Stomach (tissue), 9 donors: ENCODE measurements around the gene GMEB2. TPM values are rescaled to one million over a fixed set of nuclear protein-coding genes. Genes with fewer than 3 reads are reported as not detected.
"Not testable (repeated sequence)": the region's sequence is repeated elsewhere in the genome, so short reads cannot be mapped to it uniquely, and the experiment has no call there.

Experiments
- DNase-seq, 2 donors: peaks; one replicate each; pipeline versions ENCODE4 v3.0.0 to v3.0.0-alpha.2; 2013 to 2019
- H3K27ac ChIP-seq, 5 donors: fragments of 200-600 bp in 4 of 5; sonication (generic) in 4 of 5; one replicate each; pipeline ENCODE4 v1.5.1; 2013 to 2019; ENCODE audit warnings: mild to moderate bottlenecking in 1 of 5, moderate library complexity in 1 of 5
- H3K27me3 ChIP-seq, 3 donors: fragments of 200-600 bp; sonication (generic); one replicate each; pipeline ENCODE4 v1.5.1; 2017 to 2019; ENCODE audit warnings: mixed run types in 1 of 3
- H3K36me3 ChIP-seq, 4 donors: fragments of 200-600 bp; sonication (generic); 1 replicate in 3 of 4; 2 replicates in 1 of 4; pipeline ENCODE4 v1.5.1; 2016 to 2019
- H3K4me1 ChIP-seq, 4 donors: fragments of 200-600 bp; sonication (generic); one replicate each; pipeline ENCODE4 v1.5.1; 2016 to 2019
- H3K4me3 ChIP-seq, 4 donors: fragments of 200-600 bp; sonication (generic) in 3 of 4; one replicate each; pipeline ENCODE4 v1.5.1; 2016 to 2019; ENCODE audit warnings: mild to moderate bottlenecking in 1 of 4
- H3K9me3 ChIP-seq, 4 donors: fragments of 200-600 bp; sonication (generic); one replicate each; pipeline ENCODE4 v1.5.1; 2016 to 2019
- EP300 ChIP-seq: sonication (generic); formaldehyde crosslinking; IDR thresholded peaks from one replicate; pipeline ENCODE4 v1.6.1; 2017; ENCODE audit warnings: antibody characterized with exemption
- POLR2A ChIP-seq, 4 donors: fragments of 450-650 bp; IDR thresholded peaks; one replicate each; pipeline ENCODE4 v1.6.1; 2016; ENCODE audit warnings: antibody characterized with exemption in 4 of 4, control low read depth in 2 of 4, mild to moderate bottlenecking in 1 of 4, moderate library complexity in 1 of 4
- POLR2AphosphoS5 ChIP-seq, 3 donors: sonication (generic); formaldehyde crosslinking; IDR thresholded peaks; one replicate each; pipeline ENCODE4 v1.6.1; 2016; ENCODE audit warnings: antibody characterized with exemption in 3 of 3
- WGBS, 5 donors: extraction: QIAGEN DNeasy Blood & Tissue Kit in 3 of 5; methylation state at CpG; one replicate each; pipeline versions ENCODE4 v1.1.5 to v1.1.7; 2013 to 2018; 5-methylcytosine and 5-hydroxymethylcytosine counted together
- intact Hi-C: fragments of 100-400 bp; cut with DNase I; formaldehyde crosslinking; loops from one replicate; pipeline ENCODE4 v1.15.1; 2023; ENCODE audit warnings: low total_unique reads
- polyA plus RNA-seq, 3 donors: library from polyadenylated mRNA; stranded (reverse); fragments of 200-250 nt; gene quantifications; one replicate each; pipeline ENCODE4 v1.2.3, GENCODE V29; 2013
- total RNA-seq, 5 donors: library from RNA; depleted of rRNA; stranded (reverse); fragments of >200 nt; gene quantifications; one replicate each; pipeline versions ENCODE4 v1.1.0 to v1.2.3, GENCODE V29; 2014 to 2016
- TF ChIP-seq, protein P1 (sequence below), 7 experiments: fragments of 450-650 bp in 4 of 7; fragments of 200-600 bp in 3 of 7; sonication (generic) in 3 of 7; IDR thresholded peaks; one replicate each; pipeline ENCODE4 v1.5.1; 2016 to 2019; ENCODE audit warnings: antibody characterized with exemption in 7 of 7, control low read depth in 2 of 7, mild to moderate bottlenecking in 1 of 7
- donor health status: healthy with polysubstance abuse.
- donor health status: Bipolar disorder and iron deficiency.
- donor health status: healthy.

The GMEB2 gene
- total and polyA plus RNA-seq, 8 donors = 1.8 to 20.4 (median 7.5) TPM

GRCh38 chr20:63572788-63573646 lies 53.9 kb downstream of the GMEB2 start:
- TF ChIP-seq POLR2A (IDR thresholded peaks at IDR 0.05) (no peak), POLR2AphosphoS5 (IDR thresholded peaks at IDR 0.05) (no peak), EP300 (no peak)
- TF ChIP-seq, protein P1, sequence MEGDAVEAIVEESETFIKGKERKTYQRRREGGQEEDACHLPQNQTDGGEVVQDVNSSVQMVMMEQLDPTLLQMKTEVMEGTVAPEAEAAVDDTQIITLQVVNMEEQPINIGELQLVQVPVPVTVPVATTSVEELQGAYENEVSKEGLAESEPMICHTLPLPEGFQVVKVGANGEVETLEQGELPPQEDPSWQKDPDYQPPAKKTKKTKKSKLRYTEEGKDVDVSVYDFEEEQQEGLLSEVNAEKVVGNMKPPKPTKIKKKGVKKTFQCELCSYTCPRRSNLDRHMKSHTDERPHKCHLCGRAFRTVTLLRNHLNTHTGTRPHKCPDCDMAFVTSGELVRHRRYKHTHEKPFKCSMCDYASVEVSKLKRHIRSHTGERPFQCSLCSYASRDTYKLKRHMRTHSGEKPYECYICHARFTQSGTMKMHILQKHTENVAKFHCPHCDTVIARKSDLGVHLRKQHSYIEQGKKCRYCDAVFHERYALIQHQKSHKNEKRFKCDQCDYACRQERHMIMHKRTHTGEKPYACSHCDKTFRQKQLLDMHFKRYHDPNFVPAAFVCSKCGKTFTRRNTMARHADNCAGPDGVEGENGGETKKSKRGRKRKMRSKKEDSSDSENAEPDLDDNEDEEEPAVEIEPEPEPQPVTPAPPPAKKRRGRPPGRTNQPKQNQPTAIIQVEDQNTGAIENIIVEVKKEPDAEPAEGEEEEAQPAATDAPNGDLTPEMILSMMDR (IDR thresholded peaks at IDR 0.05) = no peak
- intact Hi-C loops = no loop called here
- H3K4me1 ChIP-seq = peaks cover 12 to 47% (median 43%) of the 10 kb centered on the region in 4 donors
- no peaks in the 10 kb centered on the region for H3K9me3 ChIP-seq
- H3K27me3 ChIP-seq = no peaks in the 10 kb centered on the region
- no peak for DNase-seq
- 20 to 87% (median 82%) methylated on average over 2 to 34 of the region's 34 CpGs for WGBS, 5 donors
- peak overlapping the region in 4 of 5 donors; percentile 87 to 93 (median 91) for H3K27ac ChIP-seq
- H3K4me3 ChIP-seq = peak overlapping the region; percentile 68 to 86 (median 73)
- H3K36me3 ChIP-seq = peaks cover 0 to 29% (median 22%) of the 10 kb centered on the region in 4 donors

- Histone ChIP-seq H3K27ac (peak overlapping the region in 2 of 5 donors; percentile 91 to 93), H3K27me3 (no peaks in the 10 kb centered on the region), H3K9me3 (no peaks in the 10 kb centered on the region), H3K36me3 (peaks cover 0 to 37% (median 29%) of the 10 kb centered on the region in 4 donors), H3K4me3 (peak overlapping the region in 1 of 4 donors; percentile 72), H3K4me1 (peaks cover 12 to 45% (median 43%) of the 10 kb centered on the region in 4 donors)
- WGBS, 5 donors = 89 to 97% (median 94%) methylated on average over 26 to 48 of the region's 48 CpGs
- intact Hi-C loops = no loop called here
- DNase-seq = no peak
- TF ChIP-seq POLR2A (IDR thresholded peaks at IDR 0.05) (no peak), EP300 (no peak), POLR2AphosphoS5 (IDR thresholded peaks at IDR 0.05) (no peak)
- TF ChIP-seq, protein P1 (IDR thresholded peaks at IDR 0.05) = no peak
Measured at GRCh38 chr20:63572071-63572787, 54.7 kb downstream of the GMEB2 start.

DNA sequence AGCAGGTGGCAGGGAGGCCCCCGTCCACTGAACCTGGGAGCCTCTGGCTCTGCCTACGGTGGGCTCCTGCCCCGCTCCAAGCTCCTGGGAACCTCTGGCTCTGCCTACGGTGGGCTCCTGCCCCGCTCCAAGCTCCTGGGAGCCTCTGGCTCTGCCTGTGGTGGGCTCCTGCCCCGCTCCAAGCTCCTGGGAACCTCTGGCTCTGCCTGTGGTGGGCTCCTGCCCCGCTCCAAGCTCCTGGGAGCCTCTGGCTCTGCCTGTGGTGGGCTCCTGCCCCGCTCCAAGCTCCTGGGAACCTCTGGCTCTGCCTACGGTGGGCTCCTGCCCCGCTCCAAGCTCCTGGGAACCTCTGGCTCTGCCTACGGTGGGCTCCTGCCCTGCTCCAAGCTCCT lies 55.8 kb downstream of the GMEB2 start:
- WGBS, 5 donors = 58 to 78% (median 64%) methylated on average over 4 to 7 of the region's 11 CpGs
- H3K27me3 ChIP-seq, H3K27ac ChIP-seq, H3K9me3 ChIP-seq, intact Hi-C loops, DNase-seq, H3K4me3 ChIP-seq: not testable (repeated sequence)
- H3K4me1 ChIP-seq = peaks cover 12 to 45% (median 41%) of the 10 kb centered on the region in 4 donors
- H3K36me3 ChIP-seq = peaks cover 0 to 49% (median 41%) of the 10 kb centered on the region in 4 donors

GRCh38 chr20:63570281-63571086 lies 56.4 kb downstream of the GMEB2 start:
- Histone ChIP-seq H3K27ac (no peak overlapping the region), H3K36me3 (peaks cover 5 to 55% (median 47%) of the 10 kb centered on the region in 4 donors), H3K4me1 (peaks cover 12 to 45% (median 41%) of the 10 kb centered on the region in 4 donors), H3K9me3 (no peaks in the 10 kb centered on the region), H3K4me3 (no peak overlapping the region), H3K27me3 (no peaks in the 10 kb centered on the region)
- 80 to 95% (median 92%) methylated on average over 11 to 28 of the region's 28 CpGs for WGBS, 5 donors
- TF ChIP-seq POLR2A (IDR thresholded peaks at IDR 0.05) = no peak
- no peak for TF ChIP-seq EP300
- no peak for TF ChIP-seq POLR2AphosphoS5 (IDR thresholded peaks at IDR 0.05)
- TF ChIP-seq, protein P1 (IDR thresholded peaks at IDR 0.05) = no peak
- DNase-seq = no peak
- intact Hi-C loops = no loop called here
